GM21423 (cell line): ENCODE measurements around the gene GABRB2.

Experiments
- ATAC-seq: cut with Tn5 transposase; IDR thresholded peaks from one replicate; pipeline ENCODE4 v1.9.1; 2021; ENCODE audit warnings: mild to moderate bottlenecking, moderate library complexity; ENCODE audit not compliant: unreplicated experiment

The GABRB2 gene

DNA sequence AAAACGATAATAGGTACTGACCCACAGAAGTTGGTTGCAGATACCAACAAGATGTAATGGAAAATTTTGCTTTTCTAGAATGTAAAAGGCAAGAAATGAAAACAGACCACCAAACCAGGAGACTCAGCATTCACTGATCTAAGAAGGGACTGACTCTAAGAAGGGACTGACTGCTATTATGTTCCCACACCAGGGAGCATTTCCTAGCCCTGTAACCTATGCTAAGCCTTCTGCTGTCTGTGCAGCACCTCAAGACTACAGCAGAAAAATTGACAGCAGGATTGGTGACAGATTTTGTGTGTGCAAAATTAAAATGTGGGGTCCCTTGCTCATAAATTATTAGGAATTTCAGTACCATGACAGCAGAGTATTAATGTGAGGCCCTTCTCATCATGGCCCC is 154.8 kb downstream of the GABRB2 start:
- ATAC-seq = no peak

DNA sequence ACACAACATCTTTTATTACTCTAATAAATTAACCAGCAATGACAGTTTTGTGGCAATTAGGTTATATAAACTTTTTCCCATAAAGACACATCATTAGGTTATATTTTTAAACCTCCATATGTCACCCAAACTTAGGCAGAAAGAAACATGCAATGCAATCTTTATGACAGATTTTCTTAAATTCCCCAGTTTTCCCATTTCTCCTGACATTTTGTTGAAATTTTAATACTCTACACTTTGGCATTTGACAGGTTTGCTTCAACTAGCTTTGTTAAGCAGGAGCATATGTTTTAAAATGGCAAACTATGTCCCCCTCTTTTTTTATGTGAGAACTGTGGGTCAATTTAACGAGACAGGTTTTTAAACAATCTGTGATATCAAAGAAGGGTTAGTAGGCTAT is 155.5 kb downstream of the GABRB2 start:
- no peak for ATAC-seq

DNA sequence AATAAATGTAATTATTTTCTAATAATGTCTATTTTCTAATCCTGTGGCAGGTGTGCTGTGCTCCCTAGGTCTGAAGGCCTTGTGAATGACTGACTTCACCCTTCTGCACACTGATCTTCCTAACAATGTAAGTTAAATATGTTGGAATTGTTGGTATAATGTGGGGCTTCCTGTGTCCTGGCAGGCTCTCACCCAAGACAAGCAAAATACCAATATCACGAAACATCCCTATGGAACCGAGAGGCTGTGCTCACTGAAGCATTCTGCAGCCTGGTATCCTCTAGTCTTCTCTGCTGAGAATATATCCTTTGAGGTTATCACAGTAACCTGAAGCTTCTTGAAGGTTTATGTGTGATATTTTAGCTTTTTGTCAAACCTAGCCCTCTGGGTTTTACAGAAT is 159.4 kb downstream of the GABRB2 start:
- no peak for ATAC-seq

DNA sequence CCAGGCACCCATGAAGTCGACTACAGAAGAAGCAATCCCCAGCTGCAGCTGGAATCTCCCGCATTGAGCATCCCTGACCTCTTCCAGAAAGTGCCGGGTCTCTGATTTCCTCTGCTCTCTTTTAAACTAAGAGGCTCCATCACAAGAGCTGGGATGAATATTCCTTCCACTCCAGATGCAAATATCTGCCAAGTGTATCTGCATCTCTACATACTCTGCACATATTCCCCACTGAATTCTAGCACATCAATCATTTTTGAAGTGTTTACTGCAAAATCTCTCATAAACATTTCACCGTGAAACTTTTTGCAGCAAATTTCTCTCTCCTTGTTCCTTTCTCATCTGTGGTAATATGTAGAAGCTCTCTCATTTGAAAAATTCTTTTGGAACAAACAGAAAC is 161.5 kb downstream of the GABRB2 start:
- no peak for ATAC-seq

DNA sequence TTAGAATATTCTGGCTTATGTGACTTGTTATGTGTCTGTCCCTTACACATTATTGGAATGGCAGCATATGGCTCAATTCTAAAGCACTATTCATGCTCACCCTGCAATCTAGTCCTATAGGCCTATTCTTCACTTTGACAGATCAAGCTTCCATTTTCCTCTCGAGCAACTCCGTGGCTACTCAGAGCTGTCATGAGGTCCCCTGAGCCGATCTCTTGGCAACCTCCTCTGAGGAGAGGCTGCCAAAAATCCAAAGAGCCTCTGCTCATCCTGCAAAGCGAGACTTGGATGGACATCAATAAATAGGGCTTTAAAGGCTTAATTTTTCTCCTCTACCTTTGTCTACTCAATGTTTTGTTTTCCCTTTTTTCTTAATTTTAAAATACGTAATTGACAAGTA is 163.8 kb downstream of the GABRB2 start:
- no peak for ATAC-seq

DNA sequence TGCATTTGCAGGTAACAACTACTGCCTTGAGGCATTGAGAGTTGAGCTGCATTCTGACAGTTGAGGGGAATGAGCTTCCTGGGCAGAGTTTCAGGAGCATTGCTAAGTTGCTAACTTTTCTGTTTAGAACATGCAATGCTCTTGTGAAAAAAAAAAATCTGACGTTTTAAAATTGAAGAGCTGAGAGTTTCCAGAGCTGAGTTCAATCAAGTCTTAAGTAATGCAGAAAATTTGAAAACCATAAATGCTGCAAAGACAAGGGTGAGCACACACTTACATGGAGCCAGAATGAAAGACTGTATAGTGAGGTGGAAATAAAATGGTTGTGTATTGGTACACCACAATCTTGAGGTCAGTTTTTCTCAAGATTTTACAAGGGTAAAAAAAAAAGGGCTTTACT is 166.0 kb downstream of the GABRB2 start:
- no peak for ATAC-seq

DNA sequence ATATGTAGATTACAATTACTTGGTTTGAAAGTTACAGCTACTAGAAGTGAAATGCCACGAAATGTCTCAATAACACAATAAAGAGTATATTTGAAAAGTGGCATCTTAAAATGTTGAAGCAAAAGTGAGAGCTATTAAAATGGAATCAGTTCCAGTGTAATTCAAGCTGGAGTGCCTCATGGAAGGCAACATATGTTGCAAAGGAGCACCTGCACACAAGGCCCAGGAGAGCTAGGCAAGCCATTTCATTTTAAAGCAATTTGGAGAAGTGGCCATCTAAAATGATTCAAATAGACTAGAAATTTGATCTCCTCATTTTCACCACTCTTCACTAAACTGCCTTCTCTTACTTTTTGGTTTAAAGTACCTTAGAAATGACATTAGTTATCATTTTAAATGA is 167.8 kb downstream of the GABRB2 start:
- ATAC-seq = no peak

DNA sequence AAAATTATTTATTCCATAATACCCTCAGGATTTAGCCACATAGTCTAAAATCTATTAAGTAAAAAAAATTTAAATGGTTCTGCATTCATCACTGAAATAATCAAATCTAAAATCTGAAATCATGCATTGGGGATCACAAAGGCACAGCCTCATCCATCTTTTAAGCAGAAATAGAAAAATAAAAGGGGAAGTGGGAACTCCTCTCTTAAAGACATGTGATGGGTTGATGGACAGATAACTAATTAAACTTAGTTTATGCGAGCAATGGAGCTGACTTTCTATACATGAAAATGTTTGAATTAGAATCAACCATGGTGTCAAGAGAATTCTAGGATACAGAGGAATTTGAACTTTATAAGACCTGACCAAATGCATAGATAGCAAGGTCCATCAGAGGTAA is 170.5 kb downstream of the GABRB2 start:
- ATAC-seq = no peak

DNA sequence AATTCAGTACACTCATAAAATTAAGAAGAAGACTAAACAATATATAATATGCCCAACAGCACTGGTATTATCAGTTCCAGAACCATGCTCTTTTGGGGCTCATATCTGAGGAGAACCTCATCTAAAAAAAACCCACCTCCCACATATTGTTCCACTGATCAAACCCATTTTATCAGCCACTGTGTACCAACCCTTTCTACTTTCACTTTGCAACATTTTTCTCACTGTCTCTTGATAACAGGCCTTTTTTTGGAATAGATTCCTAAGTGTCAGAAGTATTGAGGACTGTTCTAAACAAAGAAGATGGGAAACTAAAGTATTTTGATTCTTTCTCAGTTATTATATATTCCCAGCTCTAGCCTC is 173.2 kb downstream of the GABRB2 start:
- no peak for ATAC-seq

DNA sequence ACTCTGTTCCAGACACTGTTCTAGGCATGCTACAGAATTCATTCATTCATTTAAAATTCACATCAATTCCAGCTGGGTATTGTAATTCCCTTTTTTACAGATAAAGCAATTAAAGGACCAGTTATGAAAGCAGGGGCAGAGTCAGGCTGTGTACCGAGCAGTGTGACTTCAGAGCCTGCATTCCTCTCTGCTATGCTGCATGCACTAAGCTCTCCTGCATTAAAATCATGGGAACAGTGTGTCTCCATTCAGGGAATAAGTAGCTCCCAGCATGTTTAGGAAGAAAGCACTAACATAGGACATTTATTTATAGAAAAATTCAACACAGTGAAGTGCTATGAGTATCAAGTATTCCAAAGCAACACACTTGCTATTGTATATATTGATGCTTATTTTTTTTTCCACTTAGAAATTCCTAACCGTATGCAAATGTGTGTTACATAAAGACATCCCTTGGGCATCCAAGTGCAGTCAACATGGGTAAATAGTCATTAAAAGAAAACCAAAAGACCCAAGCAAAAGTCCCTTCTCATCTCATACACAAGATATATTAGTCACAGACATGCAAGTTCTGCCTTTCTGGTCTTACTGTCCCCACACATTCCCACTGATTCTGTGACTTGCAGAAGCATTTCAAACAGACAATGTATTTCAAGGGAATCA is 173.7 kb downstream of the GABRB2 start:
- ATAC-seq = no peak

DNA sequence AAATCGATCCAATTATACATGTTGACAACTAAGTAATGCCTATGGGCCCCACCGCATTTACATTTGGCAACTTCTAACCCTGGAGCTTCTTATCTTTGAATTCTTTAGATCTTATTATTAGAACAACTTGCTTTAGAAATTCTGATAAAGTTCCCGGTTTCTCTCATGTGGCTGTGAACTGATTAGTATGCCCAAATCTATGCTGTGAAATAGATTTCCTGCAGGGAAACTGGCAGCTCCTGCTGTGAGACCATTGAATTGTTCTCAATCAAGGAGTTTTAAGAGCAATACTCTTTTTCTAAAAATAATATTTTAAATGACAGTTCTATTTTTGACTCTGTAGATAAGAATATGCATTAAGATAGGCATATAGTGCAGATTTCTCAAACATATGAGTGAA is 177.5 kb downstream of the GABRB2 start:
- no peak for ATAC-seq

DNA sequence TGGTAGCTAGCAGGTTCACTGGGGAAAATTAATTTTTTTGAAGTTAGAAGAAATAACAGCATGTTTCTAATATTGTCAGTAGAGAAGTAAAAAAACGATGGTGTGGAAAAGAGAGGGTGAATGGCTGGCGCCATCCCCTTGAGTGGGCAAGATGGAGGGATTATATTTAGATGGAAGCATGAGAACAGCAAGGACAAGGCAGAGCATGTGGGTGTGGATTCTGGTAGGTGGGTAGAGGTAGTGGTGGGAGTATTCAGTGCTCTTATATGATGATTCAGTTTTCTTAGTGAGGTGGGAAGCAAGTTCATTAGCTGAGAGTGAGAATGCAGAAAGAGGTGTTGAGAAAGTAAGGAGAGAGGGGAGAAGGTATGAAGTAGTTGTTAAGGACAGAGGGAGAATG is 188.1 kb downstream of the GABRB2 start:
- ATAC-seq = no peak

DNA sequence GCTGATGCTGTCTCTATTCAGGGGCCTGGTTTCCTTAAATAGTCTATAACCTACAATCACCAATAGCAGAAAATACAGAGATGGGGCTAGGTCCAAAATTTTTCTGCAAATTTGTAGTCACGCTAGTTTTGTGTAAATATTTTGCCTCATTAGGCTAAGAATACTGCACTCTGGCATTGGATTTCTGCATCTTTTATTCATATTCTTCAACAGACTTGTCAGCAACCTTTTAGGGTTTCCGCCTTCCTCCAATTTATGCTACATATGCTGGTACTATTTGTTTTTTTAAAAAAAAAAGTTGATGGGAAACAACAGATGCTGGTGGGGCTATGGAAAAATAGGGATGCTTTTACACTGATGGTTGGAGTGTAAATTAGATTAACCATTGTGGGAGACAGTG is 202.3 kb downstream of the GABRB2 start:
- ATAC-seq = no peak

DNA sequence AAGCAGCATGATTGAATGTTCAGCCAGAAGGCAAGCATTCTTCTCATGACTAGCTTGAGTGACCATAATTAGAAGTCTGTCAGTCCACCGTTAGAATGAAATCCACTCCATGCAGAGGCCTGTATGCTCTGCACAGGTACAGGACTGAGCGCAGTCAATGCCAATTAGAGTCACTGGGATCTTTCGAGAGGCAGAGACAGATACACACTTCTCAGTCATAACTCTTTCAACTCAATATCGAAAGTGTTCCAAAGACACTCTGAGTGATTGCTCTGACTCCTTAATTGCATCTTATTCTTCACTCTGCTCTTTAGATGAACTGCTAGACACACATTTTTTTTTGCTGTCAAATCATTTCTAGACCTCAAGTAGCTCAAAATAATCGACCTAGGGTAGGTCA is 203.6 kb downstream of the GABRB2 start:
- ATAC-seq = no peak

DNA sequence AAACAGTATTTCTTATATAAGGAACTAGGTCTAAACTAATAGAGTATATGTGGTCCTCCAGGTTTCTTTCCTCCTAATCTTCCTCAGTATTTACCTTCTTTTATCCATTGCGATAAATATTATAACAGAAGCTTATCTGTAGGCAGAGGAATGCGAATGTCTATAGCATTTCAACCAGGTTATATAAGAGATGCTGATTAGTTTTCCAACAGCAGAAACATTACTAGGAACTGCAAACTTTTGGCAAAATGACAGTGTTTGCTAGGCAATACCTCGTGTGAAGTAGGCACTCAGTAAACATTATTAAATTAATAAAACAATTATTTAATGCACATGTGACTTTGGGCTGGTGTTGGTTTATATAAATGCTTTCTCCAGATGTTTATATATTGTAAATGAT is 206.5 kb downstream of the GABRB2 start:
- no peak for ATAC-seq

DNA sequence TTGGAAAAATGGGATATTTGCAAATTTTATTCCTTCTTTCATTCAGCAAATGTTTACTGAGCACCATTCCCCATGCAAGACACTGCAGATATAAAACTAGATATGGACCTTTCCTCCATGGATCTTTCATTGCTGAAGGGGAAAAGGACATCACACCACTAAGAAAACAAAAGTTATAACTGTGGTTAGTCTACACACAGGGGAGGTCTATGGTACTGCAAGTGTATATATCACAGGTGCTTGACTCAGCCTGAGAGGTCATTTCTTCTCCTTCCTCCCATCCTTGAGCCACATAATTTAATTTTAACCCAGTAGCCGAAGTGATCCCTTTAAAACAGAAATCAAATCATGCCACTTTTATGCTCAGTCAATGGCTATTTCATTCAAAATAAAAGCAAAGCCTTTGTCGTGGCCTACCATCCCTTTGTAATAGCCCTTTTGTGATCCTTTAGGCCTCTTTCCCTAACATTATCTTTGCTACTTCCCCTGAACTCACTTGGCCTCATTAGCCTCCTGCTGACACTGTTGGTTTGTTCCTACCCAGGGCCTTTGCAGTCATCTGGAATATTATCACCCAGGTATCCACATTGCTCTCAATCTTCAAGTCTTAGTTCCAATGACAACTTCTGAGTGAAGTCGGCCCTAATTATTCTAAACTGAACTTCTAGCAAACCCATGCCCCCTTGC is 213.2 kb downstream of the GABRB2 start:
- ATAC-seq = no peak

DNA sequence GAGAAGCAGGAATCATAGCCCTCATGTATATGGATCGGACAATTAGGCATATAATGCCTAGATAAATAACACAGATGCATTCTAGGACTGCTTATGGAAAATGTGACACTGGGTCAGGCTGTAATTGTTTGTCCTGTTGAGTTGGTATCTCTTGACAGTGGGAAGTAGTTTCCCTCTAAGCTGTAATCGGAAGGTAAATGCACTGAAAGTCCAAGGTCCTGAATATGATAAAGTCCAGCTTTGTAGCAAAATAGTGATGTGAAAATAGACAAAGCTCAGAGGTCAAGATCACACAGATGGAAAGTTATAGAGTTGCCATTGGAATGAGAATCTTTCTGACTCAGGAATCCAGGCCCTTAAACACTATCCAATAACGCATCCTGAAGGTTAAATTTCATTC is 214.2 kb downstream of the GABRB2 start:
- ATAC-seq = no peak

DNA sequence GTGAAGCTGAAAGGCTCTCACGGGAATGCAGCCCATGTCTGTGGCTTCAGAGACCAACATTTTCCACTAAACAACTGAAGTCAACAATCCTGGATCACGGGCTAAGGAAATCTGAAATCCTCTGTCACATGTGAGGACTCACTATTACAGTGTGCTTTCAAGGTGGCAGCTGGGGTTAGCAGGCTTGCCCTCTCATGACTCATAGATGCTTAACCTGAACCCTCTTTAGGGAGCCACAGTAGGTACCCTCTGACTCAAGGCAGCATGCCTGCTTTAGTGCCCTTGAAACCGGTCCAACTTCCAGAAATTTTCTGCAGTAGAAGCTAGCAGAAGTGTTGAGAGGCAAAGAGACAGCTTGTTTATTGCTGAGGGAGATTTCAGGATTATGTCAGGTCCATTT is 232.5 kb downstream of the GABRB2 start:
- no peak for ATAC-seq

DNA sequence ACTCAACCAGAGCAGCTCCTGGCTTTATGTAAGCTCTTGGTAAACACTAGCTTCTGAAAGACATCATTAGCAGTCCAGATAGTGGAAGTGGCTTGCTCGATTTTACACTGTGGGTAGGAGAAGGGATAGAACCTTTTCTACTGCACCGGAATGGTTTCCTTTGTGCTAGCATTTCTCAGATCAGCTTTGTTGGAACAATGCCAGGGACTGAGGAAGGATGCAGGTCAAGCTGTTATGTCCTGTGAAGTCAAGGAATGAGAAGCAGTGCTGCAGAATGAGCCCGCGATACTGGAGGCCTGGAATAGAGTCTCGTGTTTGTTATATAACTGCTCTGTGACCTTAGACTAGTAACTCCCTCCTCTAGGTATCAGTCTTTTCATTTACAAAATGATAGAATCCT is 233.6 kb downstream of the GABRB2 start:
- no peak for ATAC-seq

DNA sequence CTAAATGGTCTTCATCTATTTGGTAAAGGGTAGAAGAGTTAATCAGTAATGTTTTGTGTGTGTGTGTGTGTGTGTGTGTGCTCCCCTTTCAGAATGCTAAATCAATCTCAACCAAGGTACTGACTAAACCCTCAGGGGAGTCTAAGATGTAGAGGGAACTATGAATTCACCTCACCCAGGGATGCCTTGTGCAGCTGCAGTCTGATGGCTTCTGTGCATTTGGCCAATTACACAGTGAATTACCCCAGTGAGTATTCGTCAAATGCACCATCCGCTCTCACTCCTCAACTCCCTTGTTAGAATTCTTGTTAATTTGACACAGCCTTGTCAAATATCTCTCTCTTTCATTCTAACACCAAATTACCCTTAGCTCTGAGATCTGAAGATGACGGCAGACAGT is 234.6 kb downstream of the GABRB2 start:
- peak; percentile 52 for ATAC-seq

DNA sequence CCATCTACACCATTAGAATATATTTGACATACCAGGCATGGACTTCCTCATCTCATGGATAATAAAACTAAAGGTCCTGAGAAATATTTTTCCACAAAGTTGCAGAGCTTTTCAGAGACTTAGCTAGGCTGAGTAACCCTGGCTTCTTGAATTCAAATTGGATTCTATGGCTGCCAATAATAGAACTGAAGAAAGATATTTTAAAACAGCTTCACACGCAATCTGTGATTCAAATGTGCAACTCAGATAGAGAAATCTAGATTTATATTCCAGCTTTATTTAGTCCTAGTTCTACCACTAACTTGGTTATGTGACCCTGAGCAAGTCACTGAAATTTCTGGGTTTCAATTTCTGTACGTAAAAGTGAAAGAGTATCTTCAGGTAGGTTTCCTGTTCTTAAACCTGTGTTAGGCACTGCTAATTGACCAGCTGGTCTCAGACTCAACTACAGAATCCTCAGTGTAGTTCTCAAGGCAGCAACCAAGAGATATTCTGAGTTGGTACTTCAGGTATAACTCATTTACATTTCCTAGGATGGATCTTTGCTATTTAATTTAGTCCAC is 235.3 kb downstream of the GABRB2 start:
- peak; percentile 68 for ATAC-seq

DNA sequence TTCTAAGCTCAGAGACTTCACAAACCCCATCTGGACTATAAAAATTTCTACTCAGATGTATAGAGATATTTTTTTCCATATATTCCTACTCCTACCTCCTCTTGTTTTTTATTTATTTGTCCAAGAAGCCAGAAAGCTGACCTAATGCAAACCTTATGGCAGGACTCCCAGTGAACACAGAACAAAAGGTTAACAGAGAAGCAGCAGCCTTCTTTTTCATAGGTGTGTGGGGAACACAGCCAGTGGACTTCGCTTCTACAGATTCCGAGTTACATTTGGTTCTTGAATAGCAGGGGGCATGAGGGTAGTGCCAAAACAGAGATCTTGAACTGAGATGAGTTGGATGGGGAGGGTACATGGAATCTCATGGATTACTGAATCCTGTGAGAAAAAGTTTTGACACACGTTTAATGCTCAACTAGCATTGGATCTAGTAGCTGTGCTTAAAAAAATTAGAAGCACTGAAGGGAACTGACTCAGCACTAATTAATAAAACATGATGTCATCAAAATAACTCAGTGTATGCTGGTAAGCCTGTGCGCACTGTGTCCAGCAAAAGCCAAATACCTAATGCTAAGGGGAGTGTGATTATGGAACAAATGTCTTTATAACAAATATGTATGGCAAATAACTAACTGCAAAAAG is 240.1 kb downstream of the GABRB2 start:
- no peak for ATAC-seq
